ENCODE results near the gene DUS4L.

DUS4L gene

GRCh38 chr7:107627002-107627401, 63.2 kb downstream of the DUS4L start:
- Histone ChIP-seq H2AFZ (ENCODE audit: low read depth, low read length) (no peak overlapping the region), H3K9ac (ENCODE audit: low read depth, low read length) (no peak overlapping the region), H3K27me3 (ENCODE audit: insufficient read depth, low read length, poor library complexity) (no peaks in the 10 kb centered on the region), H3K27ac (ENCODE audit: low read length) (no peak overlapping the region), H3K4me2 (ENCODE audit: insufficient read depth, low read length) (no peak overlapping the region), H3K79me2 (ENCODE audit: insufficient read depth, low read length) (no peaks in the 10 kb centered on the region), H3K4me1 (ENCODE audit: insufficient read depth, low read length) (peaks cover under 1% of the 10 kb centered on the region; the same call in 1 of the 2 replicates), H4K20me1 (ENCODE audit: insufficient read depth, low read length) (no peaks in the 10 kb centered on the region), H3K36me3 (ENCODE audit: insufficient read depth, low read length) (peaks cover 14% of the 10 kb centered on the region; the same call in 1 of the 2 replicates), H3K4me3 (ENCODE audit: low read depth in 1 of 2, low read length in 2 of 2) (no peak overlapping the region), H3K9me3 (ENCODE audit: insufficient read depth, low read length, severe bottlenecking) (no peaks in the 10 kb centered on the region)
- ATAC-seq (ENCODE audit: insufficient read depth, low read depth) (no peak), DNase-seq (no peak)
- no peak for TF ChIP-seq CTCF (IDR thresholded peaks at IDR 0.05; ENCODE audit: borderline replicate concordance, extremely low read depth, low read length, poor library complexity, severe bottlenecking)
- no peak for TF ChIP-seq EZH2 (IDR thresholded peaks at IDR 0.05; ENCODE audit: borderline replicate concordance, low read depth, low read length, severe bottlenecking)
